Astrocyte (in vitro differentiated cells and primary cell): ENCODE measurements around the gene CTBP1. TPM values are rescaled to one million over a fixed set of nuclear protein-coding genes. Genes with fewer than 3 reads are reported as not detected.

Experiments used
- DNase-seq: peaks from one replicate; pipeline ENCODE4 v3.0.0-alpha.2; 2010; ENCODE audit warnings: low read depth
- FAIRE-seq: peaks from 2 replicates; lab custom pipeline; 2011; peaks lifted over from hg19 to GRCh38; lab: Jason Lieb, UNC
- H2AFZ ChIP-seq: 2 replicates; pipeline ENCODE4 v1.6.0; 2012; ENCODE audit warnings: low read depth, low read length, inconsistent platforms
- H3K27ac ChIP-seq: 2 replicates; pipeline ENCODE4 v1.5.1; 2011; ENCODE audit warnings: low read depth, low read length, inconsistent platforms
- H3K27me3 ChIP-seq: 2 replicates; pipeline ENCODE4 v1.6.0; 2011; ENCODE audit warnings: low read length, inconsistent platforms; ENCODE audit not compliant: insufficient read depth
- H3K36me3 ChIP-seq: 2 replicates; pipeline ENCODE4 v1.5.1; 2011; ENCODE audit warnings: low read length, inconsistent platforms; ENCODE audit not compliant: insufficient read depth
- H3K4me1 ChIP-seq: 2 replicates; pipeline ENCODE4 v1.5.1; 2011; ENCODE audit warnings: low read length, inconsistent platforms; ENCODE audit not compliant: insufficient read depth
- H3K4me2 ChIP-seq: 2 replicates; pipeline ENCODE4 v1.6.0; 2012; ENCODE audit warnings: low read length, inconsistent platforms
- H3K4me3 ChIP-seq: 2 replicates; pipeline ENCODE4 v1.5.1; 2011; ENCODE audit warnings: low read depth, mild to moderate bottlenecking, low read length, inconsistent platforms; ENCODE audit not compliant: insufficient read depth
- H3K79me2 ChIP-seq: 2 replicates; pipeline ENCODE4 v1.6.0; 2012; ENCODE audit warnings: mild to moderate bottlenecking, low read length, inconsistent platforms; ENCODE audit not compliant: insufficient read depth
- H3K9ac ChIP-seq: 2 replicates; pipeline ENCODE4 v1.6.0; 2012; ENCODE audit warnings: mild to moderate bottlenecking, low read length, inconsistent platforms
- H3K9me3 ChIP-seq: 2 replicates; pipeline ENCODE4 v1.5.1; 2012; ENCODE audit warnings: low read depth, mild to moderate bottlenecking, low read length, inconsistent platforms; ENCODE audit not compliant: insufficient read depth
- H4K20me1 ChIP-seq: 2 replicates; pipeline ENCODE4 v1.6.0; 2012; ENCODE audit warnings: low read length, inconsistent platforms; ENCODE audit not compliant: insufficient read depth
- H3K27ac Mint-ChIP-seq: one replicate; pipeline ENCODE4 v1.8.0; 2021; ENCODE audit warnings: mild to moderate bottlenecking, mixed read lengths; ENCODE audit not compliant: unreplicated experiment
- H3K27me3 Mint-ChIP-seq: one replicate; pipeline ENCODE4 v1.8.0; 2021; ENCODE audit warnings: low read depth, mixed read lengths; ENCODE audit not compliant: unreplicated experiment
- H3K36me3 Mint-ChIP-seq: one replicate; pipeline ENCODE4 v1.8.0; 2021; ENCODE audit warnings: low read depth, mixed read lengths; ENCODE audit not compliant: unreplicated experiment
- H3K4me1 Mint-ChIP-seq: one replicate; pipeline ENCODE4 v1.8.0; 2021; ENCODE audit warnings: low read depth, mixed read lengths; ENCODE audit not compliant: unreplicated experiment
- H3K4me3 Mint-ChIP-seq: one replicate; pipeline ENCODE4 v1.8.0; 2021; ENCODE audit warnings: mild to moderate bottlenecking, moderate library complexity, mixed read lengths; ENCODE audit not compliant: unreplicated experiment
- H3K9me3 Mint-ChIP-seq: one replicate; pipeline ENCODE4 v1.8.0; 2021; ENCODE audit warnings: mild to moderate bottlenecking, mixed read lengths; ENCODE audit not compliant: unreplicated experiment
- EZH2 ChIP-seq: IDR thresholded peaks from 2 replicates; pipeline ENCODE4 v1.6.1; 2012; ENCODE audit warnings: mild to moderate bottlenecking, low read length, inconsistent platforms; ENCODE audit not compliant: insufficient read depth
- total RNA-seq: library from RNA; stranded (reverse); gene quantifications from 2 replicates; pipeline ENCODE4 v1.2.1, GENCODE V29; 2021
- TF ChIP-seq, protein P1 (sequence below): IDR thresholded peaks from 2 replicates; pipeline ENCODE4 v1.5.1; 2011; ENCODE audit warnings: low read depth, mild to moderate bottlenecking, inconsistent platforms, low read length, moderate library complexity; ENCODE audit not compliant: insufficient read depth

CTBP1 gene
- total RNA-seq, 1 donor from 2014 or later = 136 TPM

DNA sequence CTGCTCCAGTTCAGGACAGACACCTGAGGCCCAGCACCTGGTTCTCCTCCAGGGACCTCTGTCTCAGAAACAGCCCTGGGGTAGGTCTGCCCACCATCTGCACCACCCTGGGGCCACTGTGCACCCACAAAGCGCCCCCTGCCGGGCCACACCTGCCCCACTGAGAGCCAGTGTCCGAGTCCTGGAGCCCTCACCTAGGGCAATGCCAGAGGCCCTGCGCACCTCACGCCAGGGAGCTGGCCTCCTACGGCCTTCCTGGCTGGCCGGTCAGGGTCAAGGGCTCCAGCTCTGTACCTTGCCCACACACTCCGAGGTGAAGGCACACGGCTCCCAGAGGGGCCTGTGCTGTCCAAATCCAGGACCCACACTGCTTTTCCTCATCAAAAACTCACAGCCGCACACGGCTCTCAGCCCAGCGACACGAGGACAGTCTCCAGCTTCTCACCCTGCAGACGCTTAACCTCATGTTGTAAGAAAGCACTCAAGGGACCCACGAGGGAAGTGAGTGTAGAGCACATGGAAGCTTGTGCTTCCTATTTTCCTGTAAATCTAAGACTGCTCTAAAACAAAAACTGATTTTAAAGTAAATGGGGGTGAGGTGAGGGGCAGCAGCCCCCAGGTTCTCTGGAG lies 5.4 kb downstream of the CTBP1 start:
- no peak overlapping the region for H3K4me3 ChIP-seq
- Mint-ChIP-seq H3K4me1 (peaks cover 19% of the 10 kb centered on the region), H3K4me3 (no peak overlapping the region), H3K36me3 (peaks cover 11% of the 10 kb centered on the region), H3K27ac (no peak overlapping the region), H3K27me3 (no peaks in the 10 kb centered on the region), H3K9me3 (no peaks in the 10 kb centered on the region)
- no peak for DNase-seq
- no peaks in the 10 kb centered on the region for H3K27me3 ChIP-seq
- no peak overlapping the region for H3K4me2 ChIP-seq
- no peak overlapping the region for H3K9ac ChIP-seq
- no peak overlapping the region for H2AFZ ChIP-seq
- H3K9me3 ChIP-seq = no peaks in the 10 kb centered on the region
- H3K27ac ChIP-seq = no peak overlapping the region
- peaks cover 4% of the 10 kb centered on the region for H3K36me3 ChIP-seq
- H4K20me1 ChIP-seq = peaks cover 85% of the 10 kb centered on the region
- no peak for FAIRE-seq
- no peak for TF ChIP-seq EZH2
- TF ChIP-seq, protein P1, sequence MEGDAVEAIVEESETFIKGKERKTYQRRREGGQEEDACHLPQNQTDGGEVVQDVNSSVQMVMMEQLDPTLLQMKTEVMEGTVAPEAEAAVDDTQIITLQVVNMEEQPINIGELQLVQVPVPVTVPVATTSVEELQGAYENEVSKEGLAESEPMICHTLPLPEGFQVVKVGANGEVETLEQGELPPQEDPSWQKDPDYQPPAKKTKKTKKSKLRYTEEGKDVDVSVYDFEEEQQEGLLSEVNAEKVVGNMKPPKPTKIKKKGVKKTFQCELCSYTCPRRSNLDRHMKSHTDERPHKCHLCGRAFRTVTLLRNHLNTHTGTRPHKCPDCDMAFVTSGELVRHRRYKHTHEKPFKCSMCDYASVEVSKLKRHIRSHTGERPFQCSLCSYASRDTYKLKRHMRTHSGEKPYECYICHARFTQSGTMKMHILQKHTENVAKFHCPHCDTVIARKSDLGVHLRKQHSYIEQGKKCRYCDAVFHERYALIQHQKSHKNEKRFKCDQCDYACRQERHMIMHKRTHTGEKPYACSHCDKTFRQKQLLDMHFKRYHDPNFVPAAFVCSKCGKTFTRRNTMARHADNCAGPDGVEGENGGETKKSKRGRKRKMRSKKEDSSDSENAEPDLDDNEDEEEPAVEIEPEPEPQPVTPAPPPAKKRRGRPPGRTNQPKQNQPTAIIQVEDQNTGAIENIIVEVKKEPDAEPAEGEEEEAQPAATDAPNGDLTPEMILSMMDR = no peak
- H3K79me2 ChIP-seq = peaks cover 92% of the 10 kb centered on the region
- peaks cover 18% of the 10 kb centered on the region for H3K4me1 ChIP-seq

DNA sequence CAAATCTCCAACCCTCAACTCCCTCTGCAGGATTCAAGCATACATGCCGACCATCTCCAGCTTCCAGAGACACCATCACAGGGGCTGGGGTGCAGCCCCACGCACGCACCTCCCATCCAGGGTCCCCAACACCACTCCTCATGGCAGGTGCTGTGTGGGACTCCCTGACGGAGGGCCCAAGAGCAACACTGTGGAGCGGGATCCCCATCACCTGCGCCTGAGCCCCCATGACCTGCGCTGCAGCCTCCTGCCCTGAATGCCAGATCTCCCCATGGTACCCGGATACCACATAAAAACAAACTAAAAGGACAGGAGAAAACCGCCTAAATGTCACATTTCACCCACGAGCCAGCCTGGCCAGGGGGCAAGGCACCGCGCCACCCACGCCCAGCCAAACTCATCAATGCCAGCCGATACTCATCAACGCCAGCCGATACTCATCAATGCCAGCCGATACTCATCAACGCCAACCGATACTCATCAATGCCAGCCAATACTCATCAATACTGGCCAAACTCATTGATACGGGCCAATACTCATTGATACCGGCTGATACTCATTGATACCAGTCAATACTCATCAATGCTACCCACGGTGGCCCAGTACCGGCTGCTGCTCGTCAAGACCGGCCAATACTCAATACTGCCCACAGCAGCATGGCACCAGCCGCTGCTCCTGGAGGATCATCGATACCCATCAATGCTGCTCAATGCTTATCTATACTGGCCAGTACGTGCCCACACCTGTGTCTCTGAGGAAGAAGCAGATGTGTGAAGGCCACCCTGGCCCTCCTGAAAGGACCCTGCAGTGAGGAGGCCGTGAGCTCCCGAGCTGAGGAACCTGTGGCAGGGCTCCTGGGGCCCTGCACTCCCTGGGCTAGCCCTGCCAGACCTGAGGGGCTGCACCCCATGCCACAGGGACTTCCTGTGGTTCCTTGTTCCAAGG lies 6.2 kb downstream of the CTBP1 start:
- H3K27me3 Mint-ChIP-seq = no peaks in the 10 kb centered on the region
- Histone ChIP-seq H3K79me2 (peaks cover 95% of the 10 kb centered on the region), H3K27ac (no peak overlapping the region), H3K4me2 (no peak overlapping the region), H3K9ac (no peak overlapping the region), H3K36me3 (peaks cover 4% of the 10 kb centered on the region), H2AFZ (no peak overlapping the region), H3K4me3 (no peak overlapping the region), H3K9me3 (no peaks in the 10 kb centered on the region), H3K4me1 (peaks cover 18% of the 10 kb centered on the region), H3K27me3 (no peaks in the 10 kb centered on the region), H4K20me1 (peaks cover 93% of the 10 kb centered on the region)
- no peak overlapping the region for H3K4me3 Mint-ChIP-seq
- DNase-seq (no peak), FAIRE-seq (no peak)
- H3K27ac Mint-ChIP-seq = no peak overlapping the region
- peaks cover 19% of the 10 kb centered on the region for H3K4me1 Mint-ChIP-seq
- no peaks in the 10 kb centered on the region for H3K9me3 Mint-ChIP-seq
- peaks cover 13% of the 10 kb centered on the region for H3K36me3 Mint-ChIP-seq
- TF ChIP-seq, protein P1 = no peak
- no peak for TF ChIP-seq EZH2
